AG09309 (cell line): ENCODE measurements around the gene TP73.

Experiments
- DNase-seq: peaks from one replicate; pipeline ENCODE4 v3.0.0-alpha.2; 2010; ENCODE audit warnings: low read depth
- H3K4me3 ChIP-seq: 2 replicates; pipeline ENCODE4 v1.5.1; 2011; ENCODE audit warnings: mild to moderate bottlenecking, low read depth, low read length, moderate library complexity; ENCODE audit not compliant: control insufficient read depth
- TF ChIP-seq, protein P1 (sequence below): IDR thresholded peaks from 2 replicates; pipeline ENCODE4 v1.5.1; 2011; ENCODE audit warnings: mild to moderate bottlenecking, low read depth, low read length, inconsistent platforms; ENCODE audit not compliant: insufficient read depth, control insufficient read depth; ENCODE audit errors: missing control alignments

Gene TP73

DNA sequence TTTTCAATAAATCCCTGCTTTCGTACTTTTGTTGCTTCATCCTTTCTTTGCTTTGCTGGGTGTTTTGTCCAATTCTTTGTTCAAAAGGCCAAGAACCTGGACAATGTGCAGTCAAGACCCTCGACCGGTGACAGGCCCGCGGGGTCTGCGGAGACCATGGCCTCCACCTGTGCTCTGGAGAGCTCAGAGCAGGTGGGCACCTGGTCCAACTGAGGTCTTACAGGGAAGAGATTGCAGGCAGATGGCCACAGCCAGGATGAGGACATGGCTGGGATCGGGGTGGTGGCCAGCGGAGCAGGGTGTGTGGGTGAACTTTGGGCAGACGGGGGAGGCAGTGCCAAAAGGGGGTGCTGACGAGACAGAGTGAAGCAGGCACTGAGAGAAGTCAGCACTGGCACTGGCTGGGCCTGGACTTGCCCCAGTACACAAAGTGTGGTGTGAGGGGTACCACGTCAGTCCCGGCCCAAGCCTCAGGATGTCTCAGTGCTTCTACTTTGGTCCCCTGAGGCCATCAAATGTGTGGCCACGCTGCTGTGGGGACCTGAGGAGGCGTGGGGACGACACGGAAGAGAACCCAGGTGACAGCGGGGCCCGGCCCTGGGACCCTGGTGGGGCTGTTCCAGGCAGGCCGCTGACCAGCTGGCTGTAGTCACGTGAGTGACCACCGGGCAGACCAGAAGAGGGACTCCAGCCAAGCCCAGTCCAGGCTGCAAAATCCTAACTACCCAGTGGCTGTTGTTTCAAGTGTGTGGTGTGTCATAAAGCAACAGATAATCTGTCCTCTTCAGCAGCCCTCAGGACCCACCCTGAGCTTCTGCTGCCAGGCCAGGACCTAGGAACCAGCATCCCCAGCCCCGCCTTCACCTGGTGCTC, 89.5 kb downstream of the TP73 start:
- DNase-seq: no peak
- TF ChIP-seq, protein P1, sequence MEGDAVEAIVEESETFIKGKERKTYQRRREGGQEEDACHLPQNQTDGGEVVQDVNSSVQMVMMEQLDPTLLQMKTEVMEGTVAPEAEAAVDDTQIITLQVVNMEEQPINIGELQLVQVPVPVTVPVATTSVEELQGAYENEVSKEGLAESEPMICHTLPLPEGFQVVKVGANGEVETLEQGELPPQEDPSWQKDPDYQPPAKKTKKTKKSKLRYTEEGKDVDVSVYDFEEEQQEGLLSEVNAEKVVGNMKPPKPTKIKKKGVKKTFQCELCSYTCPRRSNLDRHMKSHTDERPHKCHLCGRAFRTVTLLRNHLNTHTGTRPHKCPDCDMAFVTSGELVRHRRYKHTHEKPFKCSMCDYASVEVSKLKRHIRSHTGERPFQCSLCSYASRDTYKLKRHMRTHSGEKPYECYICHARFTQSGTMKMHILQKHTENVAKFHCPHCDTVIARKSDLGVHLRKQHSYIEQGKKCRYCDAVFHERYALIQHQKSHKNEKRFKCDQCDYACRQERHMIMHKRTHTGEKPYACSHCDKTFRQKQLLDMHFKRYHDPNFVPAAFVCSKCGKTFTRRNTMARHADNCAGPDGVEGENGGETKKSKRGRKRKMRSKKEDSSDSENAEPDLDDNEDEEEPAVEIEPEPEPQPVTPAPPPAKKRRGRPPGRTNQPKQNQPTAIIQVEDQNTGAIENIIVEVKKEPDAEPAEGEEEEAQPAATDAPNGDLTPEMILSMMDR: no peak

DNA sequence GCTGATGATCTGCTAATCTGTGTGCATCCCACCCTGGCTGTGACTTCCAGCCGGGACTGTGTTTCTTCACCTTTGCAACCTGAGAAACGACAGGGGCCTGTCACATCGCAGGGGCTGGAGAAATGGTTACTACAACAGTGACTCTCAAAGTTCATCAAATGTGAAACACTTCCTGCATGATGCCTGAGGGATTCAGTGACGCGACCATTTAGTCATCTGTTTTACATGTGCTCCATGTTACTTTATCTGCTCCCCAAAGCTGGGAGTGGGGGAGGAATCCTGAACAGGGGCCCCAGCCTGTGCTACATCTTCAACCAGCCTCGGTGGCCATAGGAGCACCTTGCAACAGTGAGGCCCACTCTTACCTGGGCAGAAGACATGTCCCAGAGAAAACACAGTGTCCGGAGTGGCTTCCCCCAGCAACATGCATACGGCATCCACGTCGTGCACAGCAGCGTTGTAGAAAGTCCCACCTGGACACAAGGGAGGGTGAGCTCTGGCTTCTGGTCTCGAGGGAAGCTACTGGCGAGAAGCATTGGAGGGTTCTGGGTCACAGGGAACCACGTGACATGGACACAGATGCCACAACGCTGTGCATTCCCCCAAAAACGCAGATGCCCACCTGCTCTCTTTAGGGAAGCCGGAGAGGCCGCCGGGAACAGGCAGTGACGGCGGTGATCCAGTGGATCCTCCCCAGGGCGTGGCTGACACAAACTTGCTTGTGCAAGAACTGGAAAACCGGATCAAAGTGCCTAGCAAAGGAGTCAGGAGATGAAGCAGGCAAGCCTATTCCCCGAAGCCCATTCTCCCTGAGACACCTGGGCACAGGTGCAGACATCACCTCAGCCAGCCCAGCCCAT, 90.4 kb downstream of the TP73 start:
- DNase-seq: no peak
- no peak overlapping the region for H3K4me3 ChIP-seq
- TF ChIP-seq, protein P1: no peak

More for the DNA sequence above, 89.5 kb downstream of the TP73 start:
- H3K4me3 ChIP-seq: no peak overlapping the region

DNA sequence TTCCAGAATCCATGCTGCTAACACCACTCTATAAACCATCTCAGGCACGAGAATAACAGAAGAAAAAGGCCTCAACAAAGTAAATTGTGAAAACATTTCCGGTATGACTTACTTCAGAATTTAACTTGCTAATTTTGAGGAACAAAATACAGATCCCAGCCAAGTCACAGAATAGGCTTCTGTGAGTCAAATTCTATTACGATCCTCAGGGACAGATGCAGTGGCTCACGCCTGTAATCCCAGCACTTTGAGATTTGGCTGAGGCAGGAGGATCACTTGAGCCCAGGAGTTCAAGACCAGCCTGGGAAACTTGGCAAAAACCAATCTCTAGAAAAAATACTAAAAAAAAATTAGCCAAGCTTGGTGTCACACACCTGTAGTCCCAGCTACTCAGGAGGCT, 91.1 kb downstream of the TP73 start:
- TF ChIP-seq, protein P1: no peak
- DNase-seq: no peak
- no peak overlapping the region for H3K4me3 ChIP-seq

DNA sequence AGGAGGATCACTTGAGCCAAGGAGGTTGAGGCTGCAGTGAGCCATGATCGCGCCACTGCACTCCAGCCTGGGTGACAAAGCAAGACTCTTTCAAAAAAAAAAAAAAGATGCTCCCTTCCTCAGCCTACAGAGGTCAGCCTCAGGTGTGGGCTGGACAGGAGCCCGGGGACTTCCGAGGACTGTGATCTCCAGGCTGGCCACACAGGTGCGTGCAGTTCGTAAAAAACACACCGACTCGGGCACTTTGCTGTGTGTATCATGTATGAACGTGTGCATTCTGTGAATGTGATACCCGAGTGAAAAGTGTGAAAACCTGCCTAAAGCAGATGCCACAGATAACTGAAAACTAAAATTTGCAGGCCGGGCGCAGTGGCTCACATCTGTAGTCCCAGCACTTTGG, 91.5 kb downstream of the TP73 start:
- no peak for DNase-seq
- H3K4me3 ChIP-seq: no peak overlapping the region
- TF ChIP-seq, protein P1: no peak

DNA sequence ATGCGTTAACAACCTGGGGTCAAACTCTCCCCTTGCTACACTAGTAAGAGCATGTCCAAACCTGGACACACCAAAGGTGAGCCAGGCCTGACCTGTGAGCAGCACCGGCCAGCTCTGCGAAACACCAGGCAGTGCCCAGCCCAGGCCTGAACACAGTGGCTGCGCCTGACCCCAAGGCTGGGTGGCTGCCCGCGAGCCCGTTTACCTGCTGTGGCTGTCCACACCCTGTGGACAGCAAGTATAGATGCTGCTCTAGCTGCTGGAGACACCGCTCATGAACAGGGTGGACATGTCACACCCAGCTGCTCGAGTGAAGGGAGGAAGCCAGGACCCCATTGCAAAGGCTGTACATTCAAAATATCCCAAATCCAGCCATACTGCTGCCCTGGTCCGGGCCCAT, 92.3 kb downstream of the TP73 start:
- no peak overlapping the region for H3K4me3 ChIP-seq
- TF ChIP-seq, protein P1: no peak
- no peak for DNase-seq

DNA sequence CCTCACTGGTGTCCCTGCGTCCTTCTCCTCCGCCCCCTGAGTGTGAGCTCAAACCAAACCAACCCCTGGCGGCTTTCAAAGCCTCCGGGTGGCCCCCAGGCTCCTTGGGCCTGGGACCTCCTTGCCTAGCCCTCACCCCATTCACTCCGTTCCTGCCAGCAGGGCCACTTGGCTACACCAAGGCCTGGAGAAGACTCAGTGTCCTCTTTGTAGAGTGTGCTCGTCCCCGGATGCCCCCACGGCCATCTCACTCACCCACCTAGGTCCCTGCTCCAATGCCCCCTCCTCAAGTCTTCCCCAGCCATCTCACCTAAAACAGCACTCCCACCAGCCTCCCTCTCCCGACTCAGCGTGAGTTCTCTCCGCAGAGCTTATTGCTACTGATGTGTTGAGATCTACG, 92.8 kb downstream of the TP73 start:
- TF ChIP-seq, protein P1: no peak
- no peak for DNase-seq
- no peak overlapping the region for H3K4me3 ChIP-seq
